H1 (cell line): ENCODE measurements around the gene GPANK1. TPM values are rescaled to one million over a fixed set of nuclear protein-coding genes. Genes with fewer than 3 reads are reported as not detected.

Source experiments
- CTCF ChIA-PET: fragments of 300-600 bp; sonication (Branson Sonifier 250); formaldehyde crosslinking; loops from one replicate; lab custom pipeline; 2021; ENCODE audit not compliant: partially characterized antibody; lab: Charles Lee
- POLR2A ChIA-PET: fragments of 300-600 bp; sonication (Branson Sonifier 250); formaldehyde crosslinking; loops from one replicate; lab custom pipeline; 2021; ENCODE audit warnings: inconsistent platforms; ENCODE audit not compliant: partially characterized antibody; lab: Charles Lee
- DNase-seq, 2 experiments: peaks; one replicate each; pipeline versions ENCODE4 v3.0.0 to v3.0.0-alpha.2; 2010 to 2022; ENCODE audit warnings: low spot score in 2 of 2, low read depth in 1 of 2, mixed read lengths in 1 of 2
- FAIRE-seq: peaks from 2 replicates; lab custom pipeline; 2011; peaks lifted over from hg19 to GRCh38; lab: Jason Lieb, UNC
- H2AFZ ChIP-seq: 2 replicates; pipeline ENCODE4 v1.8.1; 2012; ENCODE audit warnings: low read length, inconsistent platforms
- H2AK5ac ChIP-seq: 2 replicates; pipeline ENCODE4 v1.6.1; 2013; ENCODE audit warnings: low read depth, low read length
- H2BK120ac ChIP-seq: replicated peaks from 2 replicates; pipeline ENCODE3; 2013; ENCODE audit warnings: low read depth, low read length, inconsistent platforms
- H2BK12ac ChIP-seq: 2 replicates; pipeline ENCODE4 v1.6.1; 2013; ENCODE audit warnings: low read depth, low read length
- H2BK15ac ChIP-seq: 2 replicates; pipeline ENCODE4 v1.6.1; 2013; ENCODE audit warnings: low read length
- H2BK20ac ChIP-seq: 2 replicates; pipeline ENCODE4 v1.6.1; 2013; ENCODE audit warnings: low read length
- H2BK5ac ChIP-seq: 2 replicates; pipeline ENCODE4 v1.6.1; 2013; ENCODE audit warnings: low read depth, low read length
- H3K14ac ChIP-seq: 2 replicates; pipeline ENCODE4 v1.6.1; 2013; ENCODE audit warnings: inconsistent platforms; ENCODE audit not compliant: insufficient read length
- H3K18ac ChIP-seq: 2 replicates; pipeline ENCODE4 v1.6.1; 2013; ENCODE audit warnings: low read length; ENCODE audit errors: extremely low read depth
- H3K23ac ChIP-seq: 2 replicates; pipeline ENCODE4 v1.6.1; 2013; ENCODE audit warnings: inconsistent platforms; ENCODE audit not compliant: insufficient read length
- H3K23me2 ChIP-seq: 2 replicates; pipeline ENCODE4 v1.6.1; 2013; ENCODE audit warnings: low read depth, low read length
- H3K27ac ChIP-seq: 2 replicates; pipeline ENCODE4 v1.6.1; 2011; ENCODE audit warnings: low read depth, low read length, inconsistent platforms
- H3K27me3 ChIP-seq, 4 experiments: replicated peaks in 1 of 4; 1 replicate in 1 of 4; 2 replicates in 3 of 4; pipeline versions ENCODE4 v1.6.1 to v1.8.1; 2011 to 2013; ENCODE audit warnings: low read length in 3 of 4, mild to moderate bottlenecking in 3 of 4, inconsistent platforms in 2 of 4, mixed read lengths in 2 of 4, moderate library complexity in 1 of 4; ENCODE audit not compliant: control insufficient read depth in 3 of 4, insufficient read depth in 3 of 4; ENCODE audit errors: extremely low read depth in 1 of 4
- H3K36me3 ChIP-seq, 4 experiments: 2 replicates each; pipeline versions ENCODE4 v1.6.1 to v1.8.1; 2011 to 2013; ENCODE audit warnings: mild to moderate bottlenecking in 4 of 4, low read length in 3 of 4, moderate library complexity in 2 of 4, control low read depth in 1 of 4, inconsistent platforms in 1 of 4; ENCODE audit not compliant: insufficient read depth in 4 of 4, control insufficient read depth in 2 of 4
- H3K4ac ChIP-seq: replicated peaks from 2 replicates; pipeline ENCODE3; 2013; ENCODE audit warnings: low read length, low read depth, mixed read lengths, inconsistent platforms; ENCODE audit not compliant: insufficient read length
- H3K4me1 ChIP-seq, 4 experiments: replicated peaks in 1 of 4; 1 replicate in 1 of 4; 2 replicates in 3 of 4; pipeline versions ENCODE4 v1.6.1 to v1.8.1; 2011 to 2013; ENCODE audit warnings: low read length in 3 of 4, inconsistent platforms in 2 of 4, mixed read lengths in 1 of 4; ENCODE audit not compliant: insufficient read depth in 4 of 4, control insufficient read depth in 3 of 4
- H3K4me2 ChIP-seq, 2 experiments: 2 replicates each; pipeline versions ENCODE4 v1.6.1 to v1.8.1; 2011 to 2013; ENCODE audit warnings: low read depth in 2 of 2, low read length in 2 of 2, control low read depth in 1 of 2, inconsistent platforms in 1 of 2, mild to moderate bottlenecking in 1 of 2; ENCODE audit not compliant: insufficient read depth in 1 of 2
- H3K4me3 ChIP-seq, 4 experiments: fragments of 200-600, 300-600 bp in 1 of 4; sonication (generic), shearing (Covaris generic), sonication (Bioruptor Twin) in 1 of 4; 2 replicates each; pipeline versions ENCODE4 v1.5.1 to v1.8.1; 2011 to 2016; ENCODE audit warnings: low read length in 4 of 4, low read depth in 3 of 4, control low read depth in 2 of 4, inconsistent platforms in 2 of 4, mild to moderate bottlenecking in 2 of 4, mixed read lengths in 1 of 4, moderate library complexity in 1 of 4; ENCODE audit not compliant: insufficient read depth in 2 of 4; ENCODE audit errors: extremely low read depth in 1 of 4
- H3K56ac ChIP-seq: replicated peaks from 2 replicates; pipeline ENCODE3; 2013; ENCODE audit warnings: low read depth, mild to moderate bottlenecking, mixed read lengths, low read length, inconsistent platforms; ENCODE audit not compliant: insufficient read length
- H3K79me1 ChIP-seq: 2 replicates; pipeline ENCODE4 v1.6.1; 2013; ENCODE audit warnings: low read depth, low read length, control low read depth
- H3K79me2 ChIP-seq, 2 experiments: 2 replicates each; pipeline versions ENCODE4 v1.6.1 to v1.8.1; 2012 to 2013; ENCODE audit warnings: low read length in 2 of 2, mild to moderate bottlenecking in 2 of 2, inconsistent platforms in 1 of 2; ENCODE audit not compliant: insufficient read depth in 2 of 2, control insufficient read depth in 1 of 2
- H3K9ac ChIP-seq, 4 experiments: replicated peaks in 1 of 4; 1 replicate in 1 of 4; 2 replicates in 3 of 4; pipeline versions ENCODE4 v1.6.1 to v1.8.1; 2011 to 2013; ENCODE audit warnings: low read depth in 3 of 4, low read length in 3 of 4, control low read depth in 2 of 4, mild to moderate bottlenecking in 2 of 4, moderate library complexity in 2 of 4, inconsistent platforms in 1 of 4; ENCODE audit errors: extremely low read depth in 1 of 4
- H3K9me3 ChIP-seq, 2 experiments: 2 replicates each; pipeline versions ENCODE4 v1.6.1 to v1.8.1; 2012 to 2013; ENCODE audit warnings: mild to moderate bottlenecking in 2 of 2, moderate library complexity in 2 of 2, control low read depth in 1 of 2, inconsistent platforms in 1 of 2, low read depth in 1 of 2, low read length in 1 of 2, mixed read lengths in 1 of 2; ENCODE audit not compliant: insufficient read depth in 2 of 2
- H4K20me1 ChIP-seq, 2 experiments: replicated peaks in 1 of 2; 2 replicates each; pipeline versions ENCODE3 to v1.8.1; 2011 to 2013; ENCODE audit warnings: inconsistent platforms in 2 of 2, low read length in 2 of 2, mild to moderate bottlenecking in 1 of 2; ENCODE audit not compliant: insufficient read depth in 2 of 2, control insufficient read depth in 1 of 2
- H4K5ac ChIP-seq: 2 replicates; pipeline ENCODE4 v1.6.1; 2013; ENCODE audit warnings: low read length, low read depth, mixed read lengths, inconsistent platforms; ENCODE audit not compliant: insufficient read length
- H4K8ac ChIP-seq: 2 replicates; pipeline ENCODE4 v1.8.0; 2013; ENCODE audit warnings: mild to moderate bottlenecking, moderate library complexity, low read length, inconsistent platforms; ENCODE audit not compliant: insufficient read depth; ENCODE audit errors: extremely low read depth
- H4K91ac ChIP-seq: replicated peaks from 2 replicates; pipeline ENCODE3; 2013; ENCODE audit warnings: low read length, mixed read lengths, inconsistent platforms; ENCODE audit not compliant: insufficient read length
- EZH2 ChIP-seq: fragments of 200-600 bp; sonication (generic); IDR thresholded peaks from 2 replicates; pipeline ENCODE4 v1.7.1; 2012; ENCODE audit warnings: low read depth, mild to moderate bottlenecking, moderate library complexity, low read length, inconsistent platforms; ENCODE audit not compliant: severe bottlenecking
- GABPA ChIP-seq: IDR thresholded peaks from 2 replicates; pipeline ENCODE4 v1.6.1; 2011; ENCODE audit warnings: mild to moderate bottlenecking, low read length, moderate library complexity, borderline replicate concordance; ENCODE audit not compliant: insufficient read depth
- NANOG ChIP-seq: IDR thresholded peaks from 2 replicates; pipeline ENCODE4 v1.6.1; 2011; ENCODE audit warnings: low read length, low read depth, mild to moderate bottlenecking, inconsistent platforms; ENCODE audit not compliant: insufficient read depth, poor library complexity, severe bottlenecking
- POLR2A ChIP-seq, 2 experiments: IDR thresholded peaks; 1 replicate in 1 of 2; 2 replicates in 1 of 2; pipeline ENCODE4 v1.6.1; 2011; ENCODE audit warnings: low read depth in 2 of 2, low read length in 2 of 2, mild to moderate bottlenecking in 2 of 2; ENCODE audit errors: control extremely low read depth in 1 of 2
- POLR2AphosphoS5 ChIP-seq: IDR thresholded peaks from 2 replicates; pipeline ENCODE4 v1.6.1; 2011; ENCODE audit warnings: low read depth, low read length
- WGBS, 2 experiments: shearing (Covaris generic) in 1 of 2; methylation state at CpG; one replicate each; pipeline versions ENCODE4 v1.1.6 to v1.1.7; 2013 to 2015; ENCODE audit warnings: low lambda C conversion rate in 2 of 2, mixed read lengths in 2 of 2, inconsistent platforms in 1 of 2, low coverage in 1 of 2, missing lambda C conversion rate in 1 of 2; ENCODE audit not compliant: insufficient replicate concordance in 2 of 2, insufficient coverage in 1 of 2, insufficient read length in 1 of 2; ENCODE audit errors: extremely low coverage in 1 of 2, missing lambda C conversion rate in 1 of 2; 5-methylcytosine and 5-hydroxymethylcytosine counted together
- polyA plus RNA-seq, 7 experiments: library from polyadenylated mRNA; depleted of rRNA in 3 of 7; stranded (reverse) in 5 of 7; unstranded in 2 of 7; fragments of >200 nt in 5 of 7; fragments of 200-250 nt in 2 of 7; gene quantifications; 1 replicate in 5 of 7; 2 replicates in 1 of 7; 4 replicates in 1 of 7; pipeline versions ENCODE4 v1.2.1 to v1.2.3, GENCODE V29; 2011 to 2013; ENCODE audit warnings: missing spikeins in 2 of 7, mixed read lengths in 2 of 7
- total RNA-seq: library from RNA; stranded (reverse); fragmentation: NEBNext Ultra II Directional; extraction: Animal tissue kit (Norgen Biotek cat#: 25700); gene quantifications from 2 replicates; pipeline ENCODE4 v1.2.1, GENCODE V29; 2021

GPANK1 gene
- total and polyA plus RNA-seq, 2 of the 8 experiments (the other 6 are each of a cell fraction or from before 2014, with no cell fraction given) = 24.5 to 30.2 TPM

GRCh38 chr6:31639043-31639442, 25.8 kb downstream of the GPANK1 start:
- Histone ChIP-seq H2BK5ac (no peak overlapping the region), H4K8ac (no peak overlapping the region), H3K23ac (no peak overlapping the region), H2BK120ac (no peak overlapping the region), H3K56ac (no peak overlapping the region), H3K36me3 (peaks cover 61 to 94% (median 77%) of the 10 kb centered on the region in 4 experiments), H3K79me1 (peaks cover 3% of the 10 kb centered on the region; the same call in 1 of the 2 replicates), H3K9me3 (no peaks in the 10 kb centered on the region), H4K91ac (no peak overlapping the region), H2BK20ac (no peak overlapping the region), H3K18ac (no peak overlapping the region), H3K4me1 (no peaks in the 10 kb centered on the region), H2BK15ac (no peak overlapping the region), H3K4me3 (no peak overlapping the region), H4K5ac (no peak overlapping the region), H3K23me2 (no peaks in the 10 kb centered on the region), H2AK5ac (no peak overlapping the region), H3K9ac (no peak overlapping the region), H2AFZ (no peak overlapping the region), H3K27ac (no peak overlapping the region), H2BK12ac (no peak overlapping the region), H3K27me3 (no peaks in the 10 kb centered on the region), H4K20me1 (peaks cover 12 to 13% of the 10 kb centered on the region in 2 experiments), H3K4me2 (no peak overlapping the region), H3K79me2 (no peaks in the 10 kb centered on the region), H3K4ac (no peak overlapping the region), H3K14ac (no peak overlapping the region)
- CTCF ChIA-PET = interaction anchor here (0.8 to 1.8 kb wide), 5 partner anchors 14 to 40 kb away, joined by 3 to 4 read pairs (median 4); partner anchors contain the start of gene GPANK1
- WGBS, 2 experiments = 92% methylated on average over 9 of the region's 9 CpGs; no CpG with 5 or more reads in 1 of the 2 experiments
- FAIRE-seq = no peak
- POLR2A ChIA-PET = interaction anchor here (0.6 to 34.9 kb wide), 29 partner anchors 6 to 333 kb away, joined by 3 to 883 read pairs (median 4); partner anchors contain the start of genes ABHD16A, AIF1, APOM and BAG6
- no peak for DNase-seq
- TF ChIP-seq POLR2AphosphoS5 = peak; percentile 61; the same call in 1 of the 2 replicates
- TF ChIP-seq EZH2 = no peak
- TF ChIP-seq NANOG = no peak
- peak in 1 of 2 experiments; percentile 51; a peak in 1 of 3 replicates for TF ChIP-seq POLR2A (IDR thresholded peaks at IDR 0.05; ENCODE audit: control extremely low read depth in 1 of 2, low read depth in 2 of 2, low read length in 2 of 2)
- no peak for TF ChIP-seq GABPA
